Tibial artery (tissue), 4 donors: Measurements from ENCODE around the gene PDE8B.

ENCODE experiments used
- DNase-seq, 2 donors: peaks; one replicate each; pipeline ENCODE4 v3.0.0-alpha.2; 2019
- H3K27ac ChIP-seq, 2 donors: fragments of 200-600 bp; sonication (generic) in 1 of 2; 1 replicate in 1 of 2; 2 replicates in 1 of 2; pipeline ENCODE4 v1.5.1; 2018 to 2019; ENCODE audit warnings: mild to moderate bottlenecking in 1 of 2
- H3K27me3 ChIP-seq, 2 donors: fragments of 200-600 bp; sonication (generic) in 1 of 2; one replicate each; pipeline versions ENCODE4 v1.5.1 to v1.6.0; 2016 to 2019
- H3K36me3 ChIP-seq, 3 donors: fragments of 200-600 bp; sonication (generic) in 2 of 3; one replicate each; pipeline ENCODE4 v1.5.1; 2016 to 2019; ENCODE audit warnings: mild to moderate bottlenecking in 2 of 3
- H3K4me1 ChIP-seq, 4 donors: fragments of 200-600 bp; sonication (generic) in 2 of 4; 1 replicate in 3 of 4; 2 replicates in 1 of 4; pipeline ENCODE4 v1.5.1; 2016 to 2019
- H3K4me3 ChIP-seq, 2 donors: fragments of 200-600 bp; sonication (generic) in 1 of 2; 1 replicate in 1 of 2; 2 replicates in 1 of 2; pipeline ENCODE4 v1.5.1; 2018 to 2019; ENCODE audit warnings: mild to moderate bottlenecking in 2 of 2
- H3K9me3 ChIP-seq, 3 donors: fragments of 200-600 bp; sonication (generic) in 1 of 3; one replicate each; pipeline ENCODE4 v1.5.1; 2016 to 2019
- intact Hi-C: fragments of 100-400 bp; cut with DNase I; formaldehyde crosslinking; loops from one replicate; pipeline ENCODE4 v1.15.0; 2023; ENCODE audit warnings: low total_unique reads
- TF ChIP-seq, protein P1 (sequence below), 2 experiments: fragments of 200-600 bp in 1 of 2; fragments of 450-650 bp in 1 of 2; IDR thresholded peaks; one replicate each; pipeline ENCODE4 v1.5.1; 2017 to 2019; ENCODE audit warnings: antibody characterized with exemption in 2 of 2, mild to moderate bottlenecking in 1 of 2, moderate library complexity in 1 of 2

Gene PDE8B

DNA sequence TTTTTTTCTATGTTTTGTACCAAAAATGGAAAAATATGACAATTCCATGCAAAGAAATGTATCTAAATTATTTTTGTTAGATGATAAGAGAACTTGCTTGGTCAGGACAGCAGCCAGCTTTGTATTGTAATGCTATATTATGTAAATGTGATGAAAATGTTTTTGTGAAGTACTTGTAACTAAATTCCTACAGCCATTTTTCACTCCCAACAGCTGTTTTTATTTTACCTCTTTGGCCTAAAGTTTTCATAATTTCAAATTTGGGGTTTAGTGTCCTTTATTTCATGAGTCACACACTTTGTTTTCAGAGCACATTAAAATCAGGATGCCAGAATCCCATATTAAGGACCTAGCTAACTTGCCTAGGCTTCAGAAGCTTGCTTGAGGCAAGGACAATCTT is 217.5 kb downstream of the PDE8B start:
- peaks cover 22 to 28% (median 27%) of the 10 kb centered on the region in 3 donors for H3K36me3 ChIP-seq
- DNase-seq, result no peak
- peaks cover 0 to 76% (median 28%) of the 10 kb centered on the region in 4 donors for H3K4me1 ChIP-seq
- H3K27ac ChIP-seq, result peak overlapping the region; percentile 61 to 64
- H3K27me3 ChIP-seq, result no peaks in the 10 kb centered on the region
- no peaks in the 10 kb centered on the region for H3K9me3 ChIP-seq
- TF ChIP-seq, protein P1, sequence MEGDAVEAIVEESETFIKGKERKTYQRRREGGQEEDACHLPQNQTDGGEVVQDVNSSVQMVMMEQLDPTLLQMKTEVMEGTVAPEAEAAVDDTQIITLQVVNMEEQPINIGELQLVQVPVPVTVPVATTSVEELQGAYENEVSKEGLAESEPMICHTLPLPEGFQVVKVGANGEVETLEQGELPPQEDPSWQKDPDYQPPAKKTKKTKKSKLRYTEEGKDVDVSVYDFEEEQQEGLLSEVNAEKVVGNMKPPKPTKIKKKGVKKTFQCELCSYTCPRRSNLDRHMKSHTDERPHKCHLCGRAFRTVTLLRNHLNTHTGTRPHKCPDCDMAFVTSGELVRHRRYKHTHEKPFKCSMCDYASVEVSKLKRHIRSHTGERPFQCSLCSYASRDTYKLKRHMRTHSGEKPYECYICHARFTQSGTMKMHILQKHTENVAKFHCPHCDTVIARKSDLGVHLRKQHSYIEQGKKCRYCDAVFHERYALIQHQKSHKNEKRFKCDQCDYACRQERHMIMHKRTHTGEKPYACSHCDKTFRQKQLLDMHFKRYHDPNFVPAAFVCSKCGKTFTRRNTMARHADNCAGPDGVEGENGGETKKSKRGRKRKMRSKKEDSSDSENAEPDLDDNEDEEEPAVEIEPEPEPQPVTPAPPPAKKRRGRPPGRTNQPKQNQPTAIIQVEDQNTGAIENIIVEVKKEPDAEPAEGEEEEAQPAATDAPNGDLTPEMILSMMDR (IDR thresholded peaks at IDR 0.05), result no peak
- no peak overlapping the region for H3K4me3 ChIP-seq
- intact Hi-C loops, result loop anchor here (10.0 kb wide), 1 partner anchor 63 kb away; no protein-coding TSS in a partner anchor

GRCh38 chr5:77428526-77428925 is 218.0 kb downstream of the PDE8B start:
- Histone ChIP-seq H3K4me1 (peaks cover 0 to 71% (median 27%) of the 10 kb centered on the region in 4 donors), H3K27ac (peak overlapping the region; percentile 61 to 64), H3K9me3 (no peaks in the 10 kb centered on the region), H3K4me3 (no peak overlapping the region), H3K36me3 (peaks cover 27 to 31% (median 30%) of the 10 kb centered on the region in 3 donors), H3K27me3 (no peaks in the 10 kb centered on the region)
- TF ChIP-seq, protein P1 (IDR thresholded peaks at IDR 0.05), result no peak
- no peak for DNase-seq
- intact Hi-C loops, result loop anchor here (10.0 kb wide), 1 partner anchor 64 kb away; no protein-coding TSS in a partner anchor

GRCh38 chr5:77430726-77431125 is 220.2 kb downstream of the PDE8B start:
- no peaks in the 10 kb centered on the region for H3K9me3 ChIP-seq
- H3K4me1 ChIP-seq, result peaks cover 0 to 54% (median 26%) of the 10 kb centered on the region in 4 donors
- peak overlapping the region in 1 of 2 donors; percentile 15 for H3K27ac ChIP-seq
- intact Hi-C loops, result no loop called here
- DNase-seq, result no peak
- peaks cover 30 to 53% (median 45%) of the 10 kb centered on the region in 3 donors for H3K36me3 ChIP-seq
- no peak overlapping the region for H3K4me3 ChIP-seq
- H3K27me3 ChIP-seq, result no peaks in the 10 kb centered on the region
- TF ChIP-seq, protein P1 (IDR thresholded peaks at IDR 0.05), result no peak

DNA sequence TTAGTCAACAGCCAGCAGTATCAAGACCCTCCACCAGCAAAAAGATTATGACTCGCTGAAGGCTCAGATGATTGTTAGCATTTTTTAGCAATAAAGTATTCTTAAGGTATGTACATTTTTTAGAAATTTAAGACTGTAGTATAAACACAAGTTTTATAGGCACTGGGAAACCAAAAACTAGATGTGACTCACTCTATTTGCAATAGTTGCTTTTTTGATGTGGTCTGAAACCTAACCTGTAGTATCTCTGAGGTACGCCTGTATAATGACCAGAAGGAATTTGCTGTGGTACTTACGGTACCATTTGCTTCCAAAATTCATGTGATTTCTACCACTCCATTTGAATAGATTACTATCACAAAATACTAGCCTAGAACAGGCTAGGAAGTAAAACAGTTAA is 220.8 kb downstream of the PDE8B start:
- intact Hi-C loops, result no loop called here
- Histone ChIP-seq H3K4me3 (no peak overlapping the region), H3K27me3 (no peaks in the 10 kb centered on the region), H3K9me3 (no peaks in the 10 kb centered on the region), H3K4me1 (peaks cover 0 to 48% (median 22%) of the 10 kb centered on the region in 4 donors), H3K36me3 (peaks cover 31 to 58% (median 50%) of the 10 kb centered on the region in 3 donors), H3K27ac (peak overlapping the region in 1 of 2 donors; percentile 15)
- TF ChIP-seq, protein P1 (IDR thresholded peaks at IDR 0.05), result no peak
- no peak for DNase-seq

GRCh38 chr5:77431719-77432118 is 221.2 kb downstream of the PDE8B start:
- intact Hi-C loops, result no loop called here
- TF ChIP-seq, protein P1 (IDR thresholded peaks at IDR 0.05), result no peak
- Histone ChIP-seq H3K4me3 (no peak overlapping the region), H3K36me3 (peaks cover 35 to 58% (median 54%) of the 10 kb centered on the region in 3 donors), H3K4me1 (peaks cover 0 to 44% (median 18%) of the 10 kb centered on the region in 4 donors), H3K9me3 (no peaks in the 10 kb centered on the region), H3K27ac (no peak overlapping the region), H3K27me3 (no peaks in the 10 kb centered on the region)
- DNase-seq, result no peak
